ENCODE results near the gene HS3ST6.
"Not testable (repeated sequence)": the region's sequence is repeated elsewhere in the genome, so short reads cannot be mapped to it uniquely, and the experiment has no call there.

HS3ST6 gene

GRCh38 chr16:1920727-1921171, 2.5 kb upstream of the HS3ST6 start:
- ATAC-seq: peak; percentile 47
- Mint-ChIP-seq H3K4me3 (no peak overlapping the region), H3K27ac (no peak overlapping the region), H3K4me1 (peaks cover 6% of the 10 kb centered on the region), H3K9me3 (no peaks in the 10 kb centered on the region), H3K36me3 (no peaks in the 10 kb centered on the region)
- no peak for DNase-seq (ENCODE audit: low spot score in 2 of 2)

- not testable (repeated sequence) for H3K9me3 Mint-ChIP-seq; ATAC-seq; H3K4me3 Mint-ChIP-seq; H3K36me3 Mint-ChIP-seq; H3K4me1 Mint-ChIP-seq; H3K27ac Mint-ChIP-seq; DNase-seq (ENCODE audit: low spot score in 2 of 2)
These were observed 1.9 kb upstream of the HS3ST6 start for GRCh38 chr16:1920122-1920521.

DNA sequence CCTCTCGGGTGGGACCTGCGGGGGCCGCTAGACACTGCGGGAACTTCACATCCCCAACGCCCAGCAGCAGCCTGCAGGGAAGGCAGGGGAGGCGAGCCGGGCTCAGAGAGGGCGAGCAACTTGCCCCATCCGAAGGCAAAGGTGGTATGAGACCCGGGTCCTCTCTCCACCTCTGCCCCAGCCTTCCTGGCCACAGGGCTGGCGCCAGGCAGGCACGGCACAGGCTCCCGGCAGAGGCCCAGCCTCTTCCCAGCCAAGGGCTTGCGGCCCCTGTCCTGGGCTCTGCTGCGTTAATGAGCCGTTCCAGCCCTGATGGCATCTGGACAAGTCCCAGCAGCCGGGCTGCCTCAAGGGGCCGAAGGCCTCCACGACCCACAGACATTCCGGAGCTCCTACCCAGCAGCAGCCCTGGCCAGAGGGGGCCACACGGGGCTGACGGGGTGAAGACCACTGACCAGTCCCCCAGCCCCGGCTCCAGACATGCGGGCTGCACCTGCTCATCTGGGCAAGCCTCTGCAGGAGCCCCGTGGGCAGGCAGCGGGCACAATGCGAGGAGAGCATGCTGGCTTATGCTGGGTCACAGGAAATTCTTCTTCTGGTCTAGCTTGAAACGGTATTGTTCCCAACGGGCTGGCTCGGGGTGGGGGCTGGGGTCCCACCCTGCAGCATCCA, 1.2 kb upstream of the HS3ST6 start:
- DNase-seq (ENCODE audit: low spot score in 2 of 2): no peak
- no peak overlapping the region for H3K4me3 Mint-ChIP-seq
- ATAC-seq: no peak
- H3K36me3 Mint-ChIP-seq: no peaks in the 10 kb centered on the region
- H3K4me1 Mint-ChIP-seq: peaks cover 6% of the 10 kb centered on the region
- H3K9me3 Mint-ChIP-seq: no peaks in the 10 kb centered on the region
- no peak overlapping the region for H3K27ac Mint-ChIP-seq

- no peak for DNase-seq (ENCODE audit: low spot score in 2 of 2)
- no peak overlapping the region for H3K27ac Mint-ChIP-seq
- H3K36me3 Mint-ChIP-seq: no peaks in the 10 kb centered on the region
- H3K4me1 Mint-ChIP-seq: peaks cover 6% of the 10 kb centered on the region
- no peak for ATAC-seq
- H3K4me3 Mint-ChIP-seq: no peak overlapping the region
- no peaks in the 10 kb centered on the region for H3K9me3 Mint-ChIP-seq
These were observed 407 bp downstream of the HS3ST6 start for GRCh38 chr16:1917665-1918350.

DNA sequence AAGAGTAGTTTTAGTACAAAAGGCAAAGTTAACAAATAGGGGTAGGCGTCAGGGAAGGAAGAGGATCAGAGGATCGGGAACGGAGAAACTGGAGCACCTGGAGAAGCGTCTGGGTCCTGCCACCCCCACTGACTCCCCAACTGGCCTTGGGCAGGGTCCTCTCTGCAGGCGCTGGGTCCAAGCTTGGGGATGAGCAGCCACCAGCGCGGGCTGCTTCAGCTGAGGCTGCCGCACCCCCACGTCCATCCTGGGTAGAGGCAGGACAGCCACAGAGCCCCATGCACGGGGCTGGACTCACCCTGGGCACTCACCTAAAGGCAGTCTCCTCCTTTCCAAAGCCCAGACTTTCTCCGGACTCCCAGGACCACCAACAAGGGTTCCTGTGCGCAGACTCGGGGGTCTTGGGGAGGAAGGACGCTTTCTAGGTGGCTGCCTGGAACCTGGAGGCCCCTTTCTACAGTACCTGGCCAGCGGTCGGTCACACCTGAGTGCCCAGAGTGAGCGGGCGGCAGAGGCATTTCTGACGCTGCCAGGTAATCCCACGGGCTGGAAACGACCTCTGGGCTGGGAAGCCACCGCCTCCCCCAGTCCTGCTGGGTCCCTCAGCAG, 1.1 kb downstream of the HS3ST6 start:
- no peak for ATAC-seq
- no peak overlapping the region for H3K4me3 Mint-ChIP-seq
- H3K36me3 Mint-ChIP-seq: no peaks in the 10 kb centered on the region
- no peaks in the 10 kb centered on the region for H3K9me3 Mint-ChIP-seq
- H3K4me1 Mint-ChIP-seq: peaks cover 6% of the 10 kb centered on the region
- H3K27ac Mint-ChIP-seq: no peak overlapping the region
- no peak for DNase-seq (ENCODE audit: low spot score in 2 of 2)

DNA sequence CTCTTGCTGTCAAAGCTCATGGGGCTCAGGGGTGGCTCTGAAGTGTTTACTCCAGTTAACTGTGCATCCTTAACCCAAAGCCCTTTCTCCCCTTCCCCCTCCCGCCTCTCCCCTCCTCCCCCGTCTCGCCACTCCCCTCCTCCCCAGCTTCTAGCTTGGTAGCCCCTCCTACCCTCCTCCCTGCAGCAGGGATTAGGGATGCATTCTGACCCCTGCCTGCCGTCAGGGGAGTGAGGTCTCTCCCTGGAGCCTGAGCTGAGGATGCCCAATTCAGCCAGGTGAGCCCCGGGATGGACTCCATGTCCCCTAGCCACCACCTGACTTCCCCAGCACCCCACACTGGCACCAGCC, 1.6 kb downstream of the HS3ST6 start:
- no peak overlapping the region for H3K4me3 Mint-ChIP-seq
- no peaks in the 10 kb centered on the region for H3K9me3 Mint-ChIP-seq
- no peak overlapping the region for H3K27ac Mint-ChIP-seq
- ATAC-seq (no peak), DNase-seq (ENCODE audit: low spot score in 2 of 2) (no peak)
- peaks cover 6% of the 10 kb centered on the region for H3K4me1 Mint-ChIP-seq
- no peaks in the 10 kb centered on the region for H3K36me3 Mint-ChIP-seq

DNA sequence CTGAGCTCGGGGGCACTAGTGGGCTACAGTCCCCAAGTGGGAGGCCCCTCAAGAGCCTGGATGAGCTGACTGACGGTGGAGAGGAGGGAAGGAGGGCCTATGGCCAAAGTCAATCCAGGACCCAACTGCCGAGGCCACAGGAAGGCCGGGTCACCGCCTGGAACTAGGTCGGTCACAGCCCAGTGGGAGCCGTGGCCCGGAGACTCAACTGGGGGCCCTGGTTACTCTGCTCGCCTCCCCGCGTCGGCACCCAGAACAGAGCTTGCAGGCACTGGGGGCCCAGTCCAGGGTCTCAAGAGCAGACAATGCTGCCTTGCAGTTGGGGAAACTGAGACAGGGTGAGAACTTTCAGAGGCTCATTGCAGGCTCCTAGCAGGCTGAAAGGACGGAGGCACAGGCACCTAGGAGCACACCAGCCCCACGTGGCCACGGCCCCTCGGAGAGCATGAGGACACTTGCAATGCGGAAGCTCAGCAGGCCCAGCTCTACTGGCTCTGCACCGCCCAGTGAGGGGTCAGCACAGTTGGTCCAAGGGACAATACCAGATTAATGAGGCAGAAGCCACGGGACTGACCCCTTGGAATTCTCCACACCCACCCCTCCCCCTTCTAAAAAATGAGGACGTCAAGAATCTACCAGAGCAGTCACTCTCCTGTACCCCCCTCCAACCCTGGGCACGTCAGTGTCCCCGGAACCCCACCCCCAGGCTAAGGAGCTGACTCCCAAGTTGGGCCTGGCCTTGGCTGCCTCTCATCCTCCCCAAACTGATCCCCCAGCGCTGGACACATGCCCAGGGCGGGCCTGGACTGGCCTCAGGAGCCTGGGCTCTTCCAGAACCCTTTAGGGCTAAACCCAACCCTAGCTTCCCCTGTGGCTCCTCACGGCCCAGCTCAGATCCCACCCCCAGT, 2.2 kb downstream of the HS3ST6 start:
- Mint-ChIP-seq H3K4me3 (no peak overlapping the region), H3K9me3 (no peaks in the 10 kb centered on the region), H3K36me3 (no peaks in the 10 kb centered on the region), H3K4me1 (peaks cover 6% of the 10 kb centered on the region), H3K27ac (no peak overlapping the region)
- DNase-seq (ENCODE audit: low spot score in 2 of 2) (no peak), ATAC-seq (no peak)

GRCh38 chr16:1914988-1915387, 3.2 kb downstream of the HS3ST6 start:
- ATAC-seq: no peak
- H3K4me3 Mint-ChIP-seq: no peak overlapping the region
- no peaks in the 10 kb centered on the region for H3K4me1 Mint-ChIP-seq
- no peak for DNase-seq (ENCODE audit: low spot score in 2 of 2)
- no peaks in the 10 kb centered on the region for H3K36me3 Mint-ChIP-seq
- H3K9me3 Mint-ChIP-seq: no peaks in the 10 kb centered on the region
- H3K27ac Mint-ChIP-seq: no peak overlapping the region

GRCh38 chr16:1914084-1914608, 4.1 kb downstream of the HS3ST6 start:
- H3K9me3 Mint-ChIP-seq: no peaks in the 10 kb centered on the region
- H3K36me3 Mint-ChIP-seq: no peaks in the 10 kb centered on the region
- DNase-seq (ENCODE audit: low spot score in 2 of 2) (no peak), ATAC-seq (no peak)
- no peaks in the 10 kb centered on the region for H3K4me1 Mint-ChIP-seq
- H3K27ac Mint-ChIP-seq: no peak overlapping the region
- no peak overlapping the region for H3K4me3 Mint-ChIP-seq

DNA sequence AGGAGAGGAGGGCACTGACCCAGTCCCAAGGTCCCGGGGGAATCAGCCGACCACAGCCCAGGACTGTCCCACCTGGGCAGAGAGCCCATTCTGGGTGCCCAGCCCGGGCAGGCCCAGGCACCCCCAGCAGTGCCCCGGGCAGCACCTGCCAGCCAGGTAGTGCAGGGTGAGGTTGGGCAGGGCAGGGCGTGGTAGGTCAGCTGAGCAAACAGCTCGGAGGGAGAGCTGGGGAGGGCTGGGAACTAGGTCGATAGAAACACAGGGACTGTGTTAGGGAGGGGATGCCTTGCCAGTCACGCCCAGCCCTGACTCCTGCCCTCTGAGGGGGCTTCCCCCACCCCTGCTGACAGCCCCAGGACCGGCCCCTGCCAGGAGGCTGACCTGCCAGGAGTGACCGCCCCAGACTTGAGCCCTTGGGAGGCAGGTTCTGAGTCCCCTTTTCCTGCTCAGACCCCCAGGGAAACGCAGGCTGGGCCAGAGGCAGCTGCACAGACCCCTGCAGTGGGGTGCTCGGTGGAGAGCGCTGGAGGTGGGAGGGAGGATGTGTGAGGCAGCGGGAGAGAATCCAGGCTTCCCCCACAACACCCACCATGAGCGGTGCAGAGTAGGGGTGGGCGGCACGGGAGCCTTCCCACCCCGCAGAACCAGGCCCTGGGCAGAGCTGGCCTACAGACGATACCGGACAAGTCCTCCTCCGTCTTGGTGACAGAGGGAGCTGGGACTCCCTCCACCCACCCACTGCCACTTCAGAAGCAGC, 4.7 kb downstream of the HS3ST6 start:
- no peaks in the 10 kb centered on the region for H3K9me3 Mint-ChIP-seq
- H3K27ac Mint-ChIP-seq: no peak overlapping the region
- H3K4me3 Mint-ChIP-seq: no peak overlapping the region
- H3K4me1 Mint-ChIP-seq: no peaks in the 10 kb centered on the region
- ATAC-seq (peak; percentile 6), DNase-seq (ENCODE audit: low spot score in 2 of 2) (no peak)
- no peaks in the 10 kb centered on the region for H3K36me3 Mint-ChIP-seq

GRCh38 chr16:1912215-1912543, 6.0 kb downstream of the HS3ST6 start:
- Mint-ChIP-seq H3K9me3 (no peaks in the 10 kb centered on the region), H3K36me3 (no peaks in the 10 kb centered on the region), H3K27ac (no peak overlapping the region), H3K4me3 (no peak overlapping the region), H3K4me1 (no peaks in the 10 kb centered on the region)
- DNase-seq (ENCODE audit: low spot score in 2 of 2) (no peak), ATAC-seq (no peak)

GRCh38 chr16:1911467-1912214, 6.6 kb downstream of the HS3ST6 start:
- no peaks in the 10 kb centered on the region for H3K36me3 Mint-ChIP-seq
- no peak overlapping the region for H3K27ac Mint-ChIP-seq
- DNase-seq (ENCODE audit: low spot score in 2 of 2): no peak
- H3K4me3 Mint-ChIP-seq: no peak overlapping the region
- H3K9me3 Mint-ChIP-seq: no peaks in the 10 kb centered on the region
- no peak for ATAC-seq
- no peaks in the 10 kb centered on the region for H3K4me1 Mint-ChIP-seq

DNA sequence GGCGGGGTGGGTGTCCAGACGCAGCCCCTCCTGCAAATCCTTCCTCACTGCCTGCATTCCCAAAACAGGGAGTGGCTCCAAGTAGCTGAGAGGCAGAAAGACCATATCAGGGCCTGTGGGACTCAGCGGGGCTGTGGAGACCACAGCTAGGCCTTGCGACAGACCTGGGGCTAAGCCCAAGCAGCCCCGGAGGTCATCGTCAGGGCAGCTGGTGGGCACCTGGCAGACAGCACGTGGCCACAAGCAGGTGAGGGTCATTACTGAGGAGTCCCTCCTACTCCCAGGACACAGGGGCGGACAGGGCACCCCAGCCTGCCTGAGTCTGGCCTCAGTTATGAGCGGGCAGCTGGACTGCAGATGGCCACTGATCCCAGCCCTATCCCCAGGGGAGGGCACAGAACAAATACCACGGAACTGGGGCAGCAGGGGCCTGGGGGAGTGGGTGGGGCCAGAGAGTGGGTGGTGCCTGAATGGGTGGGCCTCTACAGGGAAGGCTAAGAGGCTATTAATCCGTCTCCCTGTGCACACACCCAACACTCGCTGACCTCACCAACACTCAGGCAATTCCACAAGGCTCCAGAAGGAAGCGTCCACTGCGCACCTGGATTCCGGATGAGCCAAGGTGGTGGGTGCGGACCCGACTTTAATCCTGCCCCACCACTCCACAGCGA, 8.5 kb downstream of the HS3ST6 start:
- Mint-ChIP-seq H3K27ac (no peak overlapping the region), H3K4me3 (no peak overlapping the region), H3K9me3 (no peaks in the 10 kb centered on the region), H3K36me3 (no peaks in the 10 kb centered on the region), H3K4me1 (no peaks in the 10 kb centered on the region)
- DNase-seq (ENCODE audit: low spot score in 2 of 2) (no peak), ATAC-seq (no peak)

- H3K4me1 Mint-ChIP-seq: no peaks in the 10 kb centered on the region
- no peak for DNase-seq (ENCODE audit: low spot score in 2 of 2)
- H3K4me3 Mint-ChIP-seq: no peak overlapping the region
- ATAC-seq: no peak
- no peak overlapping the region for H3K27ac Mint-ChIP-seq
- H3K36me3 Mint-ChIP-seq: no peaks in the 10 kb centered on the region
- no peaks in the 10 kb centered on the region for H3K9me3 Mint-ChIP-seq
These were observed 9.2 kb downstream of the HS3ST6 start for GRCh38 chr16:1908983-1909382.
